NOMO-1 treated with DMSO at 0.1 percent for 48 hours (cell line): Measurements from ENCODE around the gene NDUFB4.

Source experiments
- DNase-seq: peaks from one replicate; lab custom pipeline; 2025; ENCODE audit not compliant: unreplicated experiment; lab: John Stamatoyannopoulos, UW

Gene NDUFB4

DNA sequence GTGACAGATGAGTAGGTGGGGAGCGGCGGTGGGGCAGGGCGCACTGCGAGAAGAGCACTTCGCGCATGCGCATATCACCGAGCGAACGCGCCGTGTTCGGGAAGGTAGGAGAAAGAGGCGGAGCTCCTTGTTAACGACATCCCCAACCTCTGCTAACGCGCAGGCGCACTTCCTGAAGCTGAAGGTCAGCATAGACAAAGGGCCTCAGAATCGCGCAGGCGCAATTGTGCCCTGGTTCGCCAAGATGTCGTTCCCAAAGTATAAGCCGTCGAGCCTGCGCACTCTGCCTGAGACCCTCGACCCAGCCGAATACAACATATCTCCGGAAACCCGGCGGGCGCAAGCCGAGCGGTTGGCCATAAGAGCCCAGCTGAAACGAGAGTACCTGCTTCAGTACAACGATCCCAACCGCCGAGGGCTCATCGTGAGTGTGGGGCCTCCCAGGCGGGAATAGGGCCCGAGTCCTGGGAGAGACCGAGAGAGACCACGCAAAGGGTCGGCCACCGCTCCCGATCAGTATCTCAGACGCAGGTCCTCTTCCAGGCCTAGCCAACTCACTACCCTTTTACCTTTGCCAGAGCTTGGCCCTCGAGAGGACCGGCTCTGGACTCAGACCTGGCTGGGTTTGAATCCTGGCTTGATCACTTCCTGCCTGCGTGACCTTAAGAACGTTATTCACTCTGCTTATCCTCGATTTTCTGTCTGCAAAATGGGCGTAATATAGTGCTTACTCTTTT is at the start of gene NDUFB4:
Gene NDUFB4 (plus strand): TSS at position 221 of the 737 bp plus-strand sequence. CDS start 24 bp downstream, at position 245.
- DNase-seq, result peak; percentile 98

DNA sequence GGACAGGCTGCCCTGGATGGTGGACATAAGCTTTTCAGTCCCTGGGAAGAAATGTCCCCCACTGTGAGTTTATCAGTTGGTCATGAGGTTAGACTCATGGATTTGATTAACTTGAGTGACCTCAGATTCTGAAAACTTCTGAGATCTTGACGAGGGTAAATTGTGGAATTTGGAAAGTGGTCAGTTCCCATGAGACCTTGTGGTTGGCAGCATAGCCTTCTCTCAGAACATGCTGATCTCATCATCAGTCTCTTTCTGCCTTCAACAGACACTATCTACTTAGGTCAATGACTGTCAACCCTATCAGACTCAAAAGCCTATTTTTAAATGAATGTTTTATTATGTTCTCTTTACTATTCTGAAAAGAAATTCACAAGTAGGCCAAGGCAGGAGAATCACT is 45.6 kb upstream of the NDUFB4 start:
- DNase-seq, result no peak

DNA sequence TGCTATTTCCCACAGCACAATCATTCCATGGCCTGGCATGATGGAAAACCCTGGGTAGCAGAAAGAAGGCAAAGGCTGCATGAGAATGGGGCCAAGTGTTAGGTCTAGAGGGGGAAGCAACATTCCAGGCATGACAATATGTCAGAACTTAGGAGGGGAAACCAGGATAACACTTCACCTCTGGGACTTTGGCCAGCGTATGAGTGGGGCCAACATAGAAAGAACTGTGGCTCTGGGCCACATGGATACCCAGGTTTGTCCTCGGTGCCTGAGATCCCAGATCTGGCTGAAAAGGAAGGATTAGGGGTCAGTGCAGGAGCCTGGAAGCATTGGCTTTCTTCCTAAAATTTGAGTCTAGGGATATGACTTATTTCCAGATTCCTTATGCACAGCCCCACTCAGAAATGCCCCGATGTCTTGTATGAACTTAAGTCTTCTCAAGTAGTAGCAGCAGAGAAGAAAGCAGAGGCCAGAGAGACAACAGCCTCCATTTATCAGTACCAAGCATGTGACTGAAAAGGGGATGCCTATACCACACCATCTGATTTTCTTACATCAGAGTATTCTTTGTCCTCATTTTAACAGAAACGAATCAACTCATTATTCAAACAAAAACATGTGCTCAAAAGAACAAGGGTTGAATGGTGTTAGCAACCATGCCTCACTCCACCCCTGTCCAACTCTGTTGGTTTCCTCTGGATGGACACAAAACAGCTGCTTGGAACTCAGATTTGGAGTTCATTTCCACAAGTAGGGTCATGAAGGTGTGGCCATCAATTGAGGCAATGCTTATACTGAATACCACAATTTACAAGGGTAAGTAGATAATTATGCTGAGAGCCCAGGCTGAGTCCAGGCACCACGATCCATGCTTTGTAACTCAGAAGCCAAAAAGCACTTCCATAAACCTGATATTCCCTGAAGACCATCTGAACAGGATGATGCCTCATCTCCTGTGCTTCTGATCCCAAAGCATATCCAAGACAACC is 43.7 kb upstream of the NDUFB4 start:
- no peak for DNase-seq

DNA sequence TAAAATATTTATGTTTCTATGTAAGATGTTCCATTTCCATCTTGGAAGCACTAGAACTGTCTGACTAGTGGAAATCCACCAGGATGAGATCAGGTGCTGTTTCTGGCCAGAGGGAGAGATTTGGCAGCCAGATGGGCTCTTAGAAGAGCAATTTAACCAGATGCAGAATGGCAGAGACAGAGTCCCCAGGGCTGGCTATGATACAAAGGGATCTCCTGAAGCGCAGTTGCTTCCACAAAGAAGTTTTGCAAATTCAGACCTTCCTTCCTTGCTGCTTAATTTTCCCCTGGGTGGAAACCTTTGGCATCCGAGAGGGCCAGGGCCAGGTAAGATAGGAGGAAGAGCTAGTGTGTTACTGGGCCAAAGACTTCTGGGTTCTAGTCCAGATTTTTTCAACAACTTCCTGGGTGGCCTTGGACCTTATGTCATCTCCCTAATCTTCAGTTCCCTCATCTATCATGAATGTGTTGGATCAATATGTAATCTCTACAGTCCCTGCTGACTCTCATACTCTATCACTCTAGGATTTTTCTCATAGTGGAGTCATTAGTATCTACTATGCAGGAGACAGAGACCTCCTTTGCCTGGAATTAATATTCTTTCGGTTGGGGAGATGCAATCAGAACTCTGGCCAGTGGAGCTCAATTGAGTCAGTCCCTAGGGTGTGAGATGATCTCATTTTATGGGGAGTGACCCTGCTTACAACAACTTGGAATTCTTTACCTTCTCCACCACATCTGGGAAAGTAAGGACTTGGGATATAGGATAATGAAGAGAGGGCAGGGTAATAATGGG is 41.1 kb upstream of the NDUFB4 start:
- DNase-seq, result no peak

DNA sequence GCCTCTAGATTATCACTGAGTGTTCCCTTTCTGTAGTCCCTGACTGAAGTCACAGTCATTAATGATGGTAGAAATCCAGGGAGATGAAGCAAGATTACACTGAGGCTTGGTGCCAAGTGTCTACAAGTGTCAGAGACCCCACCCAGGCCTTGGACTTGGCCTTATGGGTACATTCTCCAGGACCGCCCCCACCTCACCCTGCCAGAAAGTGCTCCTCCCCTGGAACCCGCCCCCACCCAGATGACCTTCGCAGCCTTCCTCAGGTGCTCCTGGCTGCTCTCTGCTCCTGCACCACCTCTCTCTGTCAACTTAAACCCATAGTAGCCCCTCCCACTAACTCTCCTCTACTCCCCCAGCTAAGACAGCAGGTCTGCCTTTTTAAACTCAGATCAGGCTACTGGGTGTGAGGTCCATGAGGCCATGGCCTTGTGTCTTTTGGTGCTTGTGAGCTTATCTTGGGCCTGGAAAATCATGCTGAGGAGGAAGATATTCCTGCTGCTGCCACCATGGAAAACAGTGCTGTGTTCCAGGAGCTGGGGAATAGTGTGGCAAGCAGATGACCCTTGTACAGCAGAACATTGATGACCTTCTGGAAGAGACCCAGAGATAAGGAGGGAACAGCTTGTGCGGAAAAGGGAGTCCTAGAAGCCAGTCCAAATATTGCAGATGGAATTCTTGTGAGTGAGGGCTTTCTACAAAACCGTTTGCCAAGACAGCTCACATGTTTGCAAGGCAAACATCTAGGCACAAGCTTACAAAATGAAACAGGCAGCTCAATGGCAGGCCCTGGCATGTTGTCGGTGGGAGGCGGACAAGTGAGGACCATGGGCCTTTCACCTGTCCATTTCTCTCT is 40.3 kb upstream of the NDUFB4 start:
- no peak for DNase-seq

DNA sequence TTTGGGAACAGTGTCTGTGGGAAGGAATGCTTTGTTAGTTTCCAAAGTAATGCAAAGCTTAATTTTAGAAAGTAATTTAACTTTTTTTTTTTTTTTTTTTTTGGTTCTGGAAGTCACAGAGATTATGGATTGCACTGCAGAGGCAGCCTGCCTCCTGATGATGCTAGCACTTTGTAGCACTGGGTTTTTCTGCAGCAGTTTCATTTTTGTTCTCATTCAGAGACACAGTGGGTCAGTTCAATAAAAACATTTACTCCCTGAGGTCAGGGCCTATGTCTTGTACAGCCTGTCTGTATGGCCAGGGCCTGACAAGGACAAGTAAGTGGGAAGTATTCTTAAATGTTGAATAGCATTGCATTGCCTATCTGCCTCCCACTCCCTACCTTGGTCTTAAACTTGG is 39.0 kb upstream of the NDUFB4 start:
- DNase-seq, result no peak

DNA sequence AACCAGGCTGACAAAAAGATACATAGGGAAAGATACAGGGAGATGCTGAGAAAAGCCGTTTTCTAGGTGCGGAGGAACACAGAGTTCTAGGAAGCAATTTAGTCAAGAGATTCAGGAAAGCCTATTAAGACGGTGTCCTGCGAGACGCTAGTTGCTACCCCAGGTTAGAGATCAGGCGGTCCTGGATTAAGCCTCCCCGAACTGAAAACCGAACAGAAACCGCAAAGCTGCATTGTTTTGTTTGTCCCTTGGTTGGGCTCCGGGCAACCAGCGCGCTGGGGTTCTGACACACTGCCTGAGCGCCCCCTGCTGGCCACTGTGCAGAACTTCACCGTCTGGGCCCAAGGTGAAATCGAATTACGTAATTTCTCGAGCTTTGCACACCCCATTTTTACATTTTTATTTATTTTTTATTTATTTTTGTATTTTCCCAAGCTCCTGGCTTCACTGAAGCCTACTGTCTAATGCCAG is 37.3 kb upstream of the NDUFB4 start:
- peak; percentile 85 for DNase-seq

DNA sequence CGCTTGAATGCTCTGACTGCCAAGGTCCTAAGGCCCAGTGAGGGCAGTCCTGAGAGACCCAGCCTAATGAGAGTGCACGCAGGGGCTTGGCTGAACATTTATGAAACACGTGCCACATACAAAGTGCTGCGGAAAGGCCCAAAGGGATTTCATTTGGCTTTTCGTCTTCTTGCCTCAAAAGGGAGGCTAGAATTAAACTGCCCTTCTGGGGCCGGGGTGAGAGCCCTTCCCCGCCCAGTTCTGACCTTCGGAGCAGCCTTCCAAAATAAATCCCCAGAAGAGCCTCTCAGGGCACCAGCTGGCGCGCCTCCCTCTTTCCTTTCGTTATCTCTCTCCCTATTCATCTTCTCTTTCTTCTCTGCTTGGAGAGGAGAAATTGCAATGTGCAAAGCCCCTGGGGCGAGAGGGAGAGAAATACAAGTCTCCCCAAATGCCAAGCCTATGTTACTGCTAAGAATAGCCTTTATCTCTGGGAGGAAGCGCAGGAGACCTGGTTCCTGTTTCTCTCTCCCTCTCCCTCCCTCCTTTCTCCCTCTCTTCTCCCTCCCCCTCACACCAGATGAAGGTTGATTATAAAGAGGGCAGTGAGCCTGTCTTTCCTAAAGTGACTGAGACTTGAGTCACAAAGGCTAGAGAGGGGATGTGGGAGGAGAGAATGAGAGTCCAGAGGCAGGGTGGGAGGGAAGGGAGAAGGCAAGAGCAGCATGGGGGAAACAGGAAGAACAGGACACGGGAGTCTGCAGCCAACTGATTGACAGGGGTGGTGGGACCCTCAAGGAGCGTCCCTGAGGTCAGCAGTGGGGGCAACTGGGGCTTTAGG is 36.7 kb upstream of the NDUFB4 start:
- peak; percentile 66 for DNase-seq

DNA sequence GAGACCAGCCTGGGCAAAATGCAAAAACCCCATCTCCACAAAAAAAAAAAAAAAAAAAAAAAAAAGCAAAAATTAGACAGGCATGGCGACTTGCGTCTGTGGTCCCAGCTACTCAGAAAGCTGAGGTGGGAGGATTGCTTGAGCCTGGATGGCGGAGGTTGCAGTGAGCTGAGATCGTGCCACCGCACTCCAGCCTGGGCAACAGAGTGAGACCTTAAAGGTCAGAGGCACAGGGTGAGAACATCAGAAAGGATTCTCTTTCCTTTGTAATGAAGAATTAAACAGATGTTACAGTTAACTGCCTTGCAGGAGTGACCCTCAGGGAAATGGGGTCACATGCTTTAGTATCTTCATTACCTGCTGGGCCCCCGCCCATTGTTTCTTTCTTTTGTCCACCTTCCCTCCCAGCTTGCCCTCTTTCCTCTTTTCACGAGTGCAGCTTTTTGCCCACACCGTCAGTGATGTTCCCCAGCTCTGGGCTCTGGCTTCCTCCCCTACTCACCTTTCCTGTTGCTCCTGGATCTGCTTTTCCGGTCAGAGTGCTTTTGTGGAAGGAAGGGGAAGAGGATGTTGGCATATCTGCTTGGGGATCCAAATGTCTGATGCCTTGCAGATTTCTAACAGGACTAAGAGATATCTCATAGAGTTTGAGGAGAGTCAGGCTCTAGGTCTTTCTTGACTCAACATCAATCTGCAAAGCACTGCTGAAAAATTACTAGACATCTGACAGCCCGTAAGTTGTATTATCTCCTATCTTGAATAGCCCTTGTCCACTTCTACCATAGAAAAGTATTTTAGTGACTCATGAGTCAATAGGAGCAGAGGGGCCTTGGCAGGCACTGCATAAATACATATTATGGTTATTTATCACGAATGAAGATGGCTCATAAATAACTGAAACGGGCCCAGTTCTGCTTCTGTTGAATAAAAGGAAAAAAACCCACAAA is 35.6 kb upstream of the NDUFB4 start:
- no peak for DNase-seq

DNA sequence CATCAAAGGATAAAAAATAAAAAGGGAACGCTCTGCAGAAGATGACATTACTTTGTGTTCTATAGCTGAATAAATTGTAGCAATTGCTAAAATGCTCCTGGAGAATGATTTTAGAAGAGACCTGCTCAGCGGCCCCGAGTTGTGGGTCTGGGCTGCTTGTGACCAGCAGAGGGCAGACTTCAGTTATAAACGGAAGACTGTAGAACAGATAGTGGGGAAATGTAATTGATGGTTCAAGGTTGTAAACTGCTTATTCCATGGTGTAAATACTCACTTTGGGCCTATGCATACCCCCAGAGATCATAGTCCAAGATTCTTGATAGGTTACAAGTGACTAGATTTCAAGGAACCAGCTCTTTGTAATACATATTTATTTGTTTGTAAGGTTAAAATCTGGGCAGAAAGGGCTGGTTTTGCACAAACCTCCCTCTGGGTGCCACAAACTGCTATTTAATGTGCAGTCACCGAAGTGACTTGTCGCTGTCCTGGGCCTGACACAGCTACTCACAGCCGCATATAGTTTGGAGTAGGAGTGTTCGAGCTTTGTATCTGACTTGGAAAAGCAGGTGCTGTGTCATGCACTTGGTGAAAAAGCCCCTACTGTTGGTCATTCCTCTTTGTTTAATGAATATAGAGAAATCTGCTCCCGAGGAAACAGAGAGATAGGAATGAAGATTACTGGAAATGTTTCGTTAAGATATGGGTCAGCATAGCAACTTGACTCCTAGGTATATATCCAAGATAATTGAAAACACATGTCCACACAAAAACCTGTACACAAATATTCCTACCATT is 34.7 kb upstream of the NDUFB4 start:
- DNase-seq, result peak; percentile 48

DNA sequence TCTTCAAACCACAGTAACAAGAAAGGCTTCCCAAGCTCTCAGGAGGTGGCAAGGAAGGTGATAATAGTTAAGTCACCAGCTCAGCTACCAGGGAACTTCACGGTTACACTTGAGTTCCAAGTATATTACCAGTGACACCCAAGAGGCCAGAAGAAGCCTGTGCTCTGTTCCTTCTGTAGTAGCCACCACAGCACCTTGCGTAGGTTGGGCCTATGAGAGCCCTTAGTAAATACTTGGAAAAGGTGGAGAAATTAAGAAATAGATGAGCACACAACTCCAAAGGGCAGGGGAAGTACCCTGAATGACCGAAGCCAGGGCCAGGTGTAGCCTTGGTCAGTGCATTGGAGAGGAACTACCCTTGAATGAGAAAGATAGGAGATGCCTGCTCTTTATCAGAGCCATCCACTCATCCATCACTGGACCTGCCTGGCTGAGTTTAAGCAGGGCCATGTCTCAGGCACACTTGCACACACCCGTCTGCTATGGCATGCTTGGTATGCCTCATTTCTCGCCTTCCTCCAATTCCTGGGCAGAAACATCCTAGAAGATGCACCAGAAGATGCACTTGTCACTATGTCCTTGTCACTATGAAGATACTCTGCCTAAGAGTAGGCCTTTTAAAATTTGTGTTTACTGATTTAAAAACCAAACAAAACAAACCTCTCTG is 32.6 kb upstream of the NDUFB4 start:
- DNase-seq, result no peak

DNA sequence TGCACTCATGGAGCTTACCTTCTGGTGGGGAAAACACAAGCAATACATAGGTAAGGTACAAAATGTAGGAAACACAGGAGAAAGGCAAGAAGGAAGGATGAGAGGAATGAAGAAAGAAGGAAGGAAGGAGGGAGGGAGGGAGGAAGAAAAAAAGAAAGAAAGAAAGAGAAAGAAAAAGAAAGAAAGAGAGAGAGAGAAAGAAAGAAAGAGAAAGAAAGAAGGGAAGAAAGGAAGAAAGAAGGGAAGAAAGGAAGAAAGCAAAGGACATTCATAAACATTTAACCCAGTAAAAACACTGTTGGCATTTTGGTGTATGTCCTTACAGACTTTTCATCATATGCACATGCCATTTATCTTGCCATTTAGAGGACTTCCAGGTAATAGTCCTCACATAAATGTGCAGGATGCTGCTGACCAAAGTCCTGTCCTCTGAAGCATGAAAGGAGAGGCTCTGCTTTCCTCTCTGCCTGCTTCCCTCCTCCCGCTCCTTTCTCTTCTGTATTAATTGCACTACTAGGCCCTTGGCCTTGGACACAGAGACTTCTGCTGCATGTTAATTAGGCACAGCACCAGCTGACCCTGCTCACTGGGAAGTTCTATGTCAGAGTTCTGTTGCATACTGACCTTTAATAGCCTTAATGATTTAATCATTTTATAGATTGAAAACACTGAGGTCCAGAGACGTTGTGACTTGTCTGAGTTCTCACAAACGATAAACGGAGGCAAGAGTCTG is 29.7 kb upstream of the NDUFB4 start:
- no peak for DNase-seq

DNA sequence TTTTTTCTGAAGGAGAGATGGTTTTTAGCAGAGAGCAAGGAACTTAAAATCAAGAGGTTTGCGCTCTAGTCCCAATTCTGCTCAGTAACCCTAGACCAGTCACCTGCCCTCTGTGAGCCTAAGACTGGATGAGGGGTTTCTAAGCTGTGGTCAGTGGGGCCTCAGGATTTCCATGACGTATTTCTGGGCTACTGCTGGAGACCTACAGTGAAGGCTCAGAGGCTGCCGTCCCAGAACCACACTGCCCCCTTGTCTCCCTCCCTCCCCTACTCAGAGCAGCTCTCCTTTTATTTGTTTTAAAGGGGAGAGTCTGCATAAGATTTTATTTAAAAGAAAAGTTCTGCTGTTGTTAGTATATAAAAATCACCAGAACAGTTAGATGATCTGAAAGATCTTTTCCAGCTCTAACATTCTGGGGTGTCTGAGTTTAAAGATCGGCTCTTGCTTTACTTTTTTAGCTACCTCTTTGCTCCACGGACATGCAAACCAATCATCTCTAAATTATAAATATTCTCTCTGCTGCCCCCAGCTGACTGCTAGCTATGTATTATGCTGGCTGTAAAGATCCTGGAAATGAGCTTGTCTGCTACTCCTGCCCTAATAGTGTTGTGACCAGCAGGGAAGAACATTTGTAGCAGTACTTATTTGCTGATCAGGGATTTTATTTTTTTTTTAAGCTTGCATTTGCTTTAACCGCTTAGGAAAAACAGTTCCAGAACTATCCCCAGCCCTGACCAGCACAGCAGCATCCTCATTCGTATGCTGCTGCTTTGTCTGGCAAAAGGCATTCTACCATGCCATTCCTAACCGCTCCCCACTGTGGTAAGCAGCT is 28.6 kb upstream of the NDUFB4 start:
- peak; percentile 8 for DNase-seq

DNA sequence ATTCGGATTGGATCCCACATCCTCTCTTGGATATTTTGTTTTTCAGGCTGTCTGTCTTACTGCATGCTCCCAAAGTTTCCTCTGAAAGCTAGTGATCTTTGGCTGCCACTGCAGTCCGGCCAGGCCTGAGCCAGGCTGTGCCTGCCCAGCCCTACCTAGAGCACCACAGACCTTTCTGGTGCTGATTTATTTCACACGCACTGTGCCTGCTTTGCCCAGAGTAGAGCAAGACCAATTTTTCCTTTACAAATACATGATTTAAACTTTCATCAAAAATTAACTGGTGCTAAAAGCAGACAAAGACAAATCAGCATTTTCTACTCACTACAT is 28.0 kb upstream of the NDUFB4 start:
- no peak for DNase-seq

DNA sequence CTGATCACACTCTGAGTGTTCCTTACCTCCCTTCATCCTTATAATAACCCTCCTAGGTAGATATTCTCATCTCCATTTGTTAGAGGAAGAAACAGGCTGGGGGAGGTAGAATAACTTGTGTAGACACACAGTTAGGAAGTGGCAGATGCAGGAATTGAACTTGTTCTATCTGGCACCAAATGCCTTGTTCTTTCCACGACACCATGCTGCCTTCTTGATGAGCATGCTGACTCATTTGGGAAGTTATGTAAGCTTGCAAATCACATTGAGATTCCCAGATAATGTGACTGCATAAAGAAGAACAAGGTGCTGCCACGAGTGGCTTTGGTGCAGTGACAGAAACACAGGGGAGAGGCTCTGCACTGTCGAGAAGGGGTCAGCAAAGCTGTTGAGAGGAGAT is 27.5 kb upstream of the NDUFB4 start:
- no peak for DNase-seq
